Measurements from ENCODE around the gene RTN1.

DNA sequence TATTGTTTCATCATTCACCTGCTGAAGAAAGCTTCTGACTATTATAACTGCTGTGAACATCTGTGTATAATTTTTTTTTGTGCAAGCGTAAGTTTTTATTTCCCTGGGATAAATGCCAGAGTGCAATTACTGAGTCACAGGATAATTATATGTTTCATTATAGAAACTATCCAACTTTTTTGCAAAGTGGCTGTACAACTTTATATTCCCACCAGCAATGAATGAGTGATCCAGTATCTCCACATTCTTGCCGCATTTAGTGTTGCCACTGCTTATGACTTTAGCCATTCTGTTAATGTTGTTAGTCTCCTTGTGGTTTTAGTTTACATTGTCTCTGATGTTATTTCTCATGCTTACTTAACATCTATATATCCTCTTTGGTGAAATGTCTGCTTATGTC lies 205.8 kb downstream of the RTN1 start:
- TF ChIP-seq, protein P1, sequence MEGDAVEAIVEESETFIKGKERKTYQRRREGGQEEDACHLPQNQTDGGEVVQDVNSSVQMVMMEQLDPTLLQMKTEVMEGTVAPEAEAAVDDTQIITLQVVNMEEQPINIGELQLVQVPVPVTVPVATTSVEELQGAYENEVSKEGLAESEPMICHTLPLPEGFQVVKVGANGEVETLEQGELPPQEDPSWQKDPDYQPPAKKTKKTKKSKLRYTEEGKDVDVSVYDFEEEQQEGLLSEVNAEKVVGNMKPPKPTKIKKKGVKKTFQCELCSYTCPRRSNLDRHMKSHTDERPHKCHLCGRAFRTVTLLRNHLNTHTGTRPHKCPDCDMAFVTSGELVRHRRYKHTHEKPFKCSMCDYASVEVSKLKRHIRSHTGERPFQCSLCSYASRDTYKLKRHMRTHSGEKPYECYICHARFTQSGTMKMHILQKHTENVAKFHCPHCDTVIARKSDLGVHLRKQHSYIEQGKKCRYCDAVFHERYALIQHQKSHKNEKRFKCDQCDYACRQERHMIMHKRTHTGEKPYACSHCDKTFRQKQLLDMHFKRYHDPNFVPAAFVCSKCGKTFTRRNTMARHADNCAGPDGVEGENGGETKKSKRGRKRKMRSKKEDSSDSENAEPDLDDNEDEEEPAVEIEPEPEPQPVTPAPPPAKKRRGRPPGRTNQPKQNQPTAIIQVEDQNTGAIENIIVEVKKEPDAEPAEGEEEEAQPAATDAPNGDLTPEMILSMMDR (IDR thresholded peaks at IDR 0.05): no peak
- no peak for TF ChIP-seq EZH2 (IDR thresholded peaks at IDR 0.05; ENCODE audit: borderline replicate concordance, insufficient read depth, low read depth, low read length, poor library complexity, severe bottlenecking)
